GM12891 (cell line): ENCODE data around the gene ZSCAN22.

Source experiments
- PAX5 ChIP-seq: IDR thresholded peaks from 2 replicates; pipeline ENCODE4 v1.6.1; 2011; ENCODE audit warnings: low read length, moderate library complexity, mild to moderate bottlenecking; ENCODE audit not compliant: insufficient read depth, severe bottlenecking
- POLR2A ChIP-seq: IDR thresholded peaks from 2 replicates; pipeline ENCODE4 v1.6.1; 2011; ENCODE audit warnings: low read depth, low read length, control low read depth
- POLR2AphosphoS5 ChIP-seq: IDR thresholded peaks from 2 replicates; pipeline ENCODE4 v1.6.1; 2011; ENCODE audit warnings: low read depth, low read length, control low read depth
- SPI1 ChIP-seq: IDR thresholded peaks from 2 replicates; pipeline ENCODE4 v1.6.1; 2011; ENCODE audit warnings: low read depth, low read length, control low read depth
- TAF1 ChIP-seq: IDR thresholded peaks from 2 replicates; pipeline ENCODE4 v1.6.1; 2011; ENCODE audit warnings: low read depth, low read length, control low read depth

DNA sequence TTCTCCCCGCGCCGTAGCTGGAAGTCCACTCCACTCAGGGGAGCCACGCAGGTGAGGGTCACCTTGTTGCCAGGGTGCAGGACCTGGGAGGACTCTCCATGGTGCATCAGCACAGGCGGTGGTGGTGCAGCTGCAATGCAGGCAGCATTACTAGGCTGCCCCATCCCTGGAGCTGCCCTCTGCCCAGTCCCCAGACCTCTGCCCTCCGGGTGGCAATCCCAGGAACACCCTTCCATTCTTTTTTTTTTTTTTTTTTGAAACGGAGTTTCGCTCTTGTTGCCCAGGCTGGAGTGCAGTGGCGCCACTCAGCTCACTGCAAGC is 24.7 kb downstream of the ZSCAN22 start:
- TF ChIP-seq TAF1, result no peak
- TF ChIP-seq POLR2AphosphoS5, result no peak
- TF ChIP-seq POLR2A, result no peak
- no peak for TF ChIP-seq SPI1
- TF ChIP-seq PAX5, result no peak
